ENCODE measurements around the gene TRIP12.

TRIP12 gene

DNA sequence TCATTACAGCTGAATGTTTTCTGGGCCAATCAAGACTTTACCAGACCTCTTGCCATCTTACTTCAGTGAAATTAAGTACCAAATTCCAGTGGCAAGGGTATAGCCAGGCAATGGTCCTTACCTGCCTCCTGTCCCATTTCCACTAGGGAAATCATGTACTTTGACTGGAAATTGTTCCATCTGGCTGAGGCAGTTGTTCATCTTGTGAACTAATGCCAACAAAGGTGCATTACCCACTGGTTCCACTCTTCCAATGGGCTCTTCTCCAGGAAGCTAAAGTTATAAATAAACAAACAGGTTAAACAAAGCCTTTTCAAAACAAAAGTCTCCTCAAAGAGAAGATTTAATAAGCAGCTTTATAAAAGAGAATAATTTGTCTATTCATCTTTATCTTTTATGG lies 126.8 kb downstream of the TRIP12 start:
- no peak for TF ChIP-seq SIN3A (IDR thresholded peaks at IDR 0.05; ENCODE audit: borderline replicate concordance, insufficient read depth, low read length)
- TF ChIP-seq POLR2AphosphoS5 (IDR thresholded peaks at IDR 0.05; ENCODE audit: low read depth, low read length) = no peak
- TF ChIP-seq, protein P1, sequence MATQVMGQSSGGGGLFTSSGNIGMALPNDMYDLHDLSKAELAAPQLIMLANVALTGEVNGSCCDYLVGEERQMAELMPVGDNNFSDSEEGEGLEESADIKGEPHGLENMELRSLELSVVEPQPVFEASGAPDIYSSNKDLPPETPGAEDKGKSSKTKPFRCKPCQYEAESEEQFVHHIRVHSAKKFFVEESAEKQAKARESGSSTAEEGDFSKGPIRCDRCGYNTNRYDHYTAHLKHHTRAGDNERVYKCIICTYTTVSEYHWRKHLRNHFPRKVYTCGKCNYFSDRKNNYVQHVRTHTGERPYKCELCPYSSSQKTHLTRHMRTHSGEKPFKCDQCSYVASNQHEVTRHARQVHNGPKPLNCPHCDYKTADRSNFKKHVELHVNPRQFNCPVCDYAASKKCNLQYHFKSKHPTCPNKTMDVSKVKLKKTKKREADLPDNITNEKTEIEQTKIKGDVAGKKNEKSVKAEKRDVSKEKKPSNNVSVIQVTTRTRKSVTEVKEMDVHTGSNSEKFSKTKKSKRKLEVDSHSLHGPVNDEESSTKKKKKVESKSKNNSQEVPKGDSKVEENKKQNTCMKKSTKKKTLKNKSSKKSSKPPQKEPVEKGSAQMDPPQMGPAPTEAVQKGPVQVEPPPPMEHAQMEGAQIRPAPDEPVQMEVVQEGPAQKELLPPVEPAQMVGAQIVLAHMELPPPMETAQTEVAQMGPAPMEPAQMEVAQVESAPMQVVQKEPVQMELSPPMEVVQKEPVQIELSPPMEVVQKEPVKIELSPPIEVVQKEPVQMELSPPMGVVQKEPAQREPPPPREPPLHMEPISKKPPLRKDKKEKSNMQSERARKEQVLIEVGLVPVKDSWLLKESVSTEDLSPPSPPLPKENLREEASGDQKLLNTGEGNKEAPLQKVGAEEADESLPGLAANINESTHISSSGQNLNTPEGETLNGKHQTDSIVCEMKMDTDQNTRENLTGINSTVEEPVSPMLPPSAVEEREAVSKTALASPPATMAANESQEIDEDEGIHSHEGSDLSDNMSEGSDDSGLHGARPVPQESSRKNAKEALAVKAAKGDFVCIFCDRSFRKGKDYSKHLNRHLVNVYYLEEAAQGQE (IDR thresholded peaks at IDR 0.05; ENCODE audit: insufficient read depth in 1 of 2, low read depth in 2 of 2, low read length in 2 of 2) = no peak
- no peak for TF ChIP-seq TAF1 (IDR thresholded peaks at IDR 0.05; ENCODE audit: borderline replicate concordance, insufficient read depth, low read length)
- TF ChIP-seq FOXP2 (optimal IDR thresholded peaks at IDR 0.05; ENCODE audit: borderline replicate concordance, extremely low read depth, extremely low read length, insufficient read depth) = no peak

GRCh38 chr2:229794636-229795035 lies 127.2 kb downstream of the TRIP12 start:
- TF ChIP-seq TAF1 (IDR thresholded peaks at IDR 0.05; ENCODE audit: borderline replicate concordance, insufficient read depth, low read length) (no peak), SIN3A (IDR thresholded peaks at IDR 0.05; ENCODE audit: borderline replicate concordance, insufficient read depth, low read length) (no peak), POLR2AphosphoS5 (IDR thresholded peaks at IDR 0.05; ENCODE audit: low read depth, low read length) (no peak), FOXP2 (optimal IDR thresholded peaks at IDR 0.05; ENCODE audit: borderline replicate concordance, extremely low read depth, extremely low read length, insufficient read depth) (no peak)
- TF ChIP-seq, protein P1 (IDR thresholded peaks at IDR 0.05; ENCODE audit: insufficient read depth in 1 of 2, low read depth in 2 of 2, low read length in 2 of 2) = no peak

GRCh38 chr2:229784791-229785190 lies 137.0 kb downstream of the TRIP12 start:
- TF ChIP-seq, protein P1 (IDR thresholded peaks at IDR 0.05; ENCODE audit: insufficient read depth in 1 of 2, low read depth in 2 of 2, low read length in 2 of 2) = no peak
- TF ChIP-seq POLR2AphosphoS5 (IDR thresholded peaks at IDR 0.05; ENCODE audit: low read depth, low read length) (no peak), FOXP2 (optimal IDR thresholded peaks at IDR 0.05; ENCODE audit: borderline replicate concordance, extremely low read depth, extremely low read length, insufficient read depth) (no peak)

- TF ChIP-seq TAF1 (IDR thresholded peaks at IDR 0.05; ENCODE audit: borderline replicate concordance, insufficient read depth, low read length) (no peak), POLR2AphosphoS5 (IDR thresholded peaks at IDR 0.05; ENCODE audit: low read depth, low read length) (no peak), FOXP2 (optimal IDR thresholded peaks at IDR 0.05; ENCODE audit: borderline replicate concordance, extremely low read depth, extremely low read length, insufficient read depth) (no peak), SIN3A (IDR thresholded peaks at IDR 0.05; ENCODE audit: borderline replicate concordance, insufficient read depth, low read length) (no peak)
- TF ChIP-seq, protein P1 (IDR thresholded peaks at IDR 0.05; ENCODE audit: insufficient read depth in 1 of 2, low read depth in 2 of 2, low read length in 2 of 2) = no peak
Observed at GRCh38 chr2:229783108-229783721, 138.6 kb downstream of the TRIP12 start.

All from PFSK-1 (cell line).